GM04504 (cell line): ENCODE results near the gene GPC6.
"Not testable (repeated sequence)": the region's sequence is repeated elsewhere in the genome, so short reads cannot be mapped to it uniquely, and the experiment has no call there.

ENCODE experiments used
- DNase-seq: peaks from one replicate; pipeline ENCODE4 v3.0.0-alpha.2; 2012; ENCODE audit warnings: low read depth

The GPC6 gene

GRCh38 chr13:93226623-93227279, at the start of gene GPC6:
Gene GPC6 (plus strand): TSS chr13:93226807.
- peak; percentile 84 for DNase-seq

DNA sequence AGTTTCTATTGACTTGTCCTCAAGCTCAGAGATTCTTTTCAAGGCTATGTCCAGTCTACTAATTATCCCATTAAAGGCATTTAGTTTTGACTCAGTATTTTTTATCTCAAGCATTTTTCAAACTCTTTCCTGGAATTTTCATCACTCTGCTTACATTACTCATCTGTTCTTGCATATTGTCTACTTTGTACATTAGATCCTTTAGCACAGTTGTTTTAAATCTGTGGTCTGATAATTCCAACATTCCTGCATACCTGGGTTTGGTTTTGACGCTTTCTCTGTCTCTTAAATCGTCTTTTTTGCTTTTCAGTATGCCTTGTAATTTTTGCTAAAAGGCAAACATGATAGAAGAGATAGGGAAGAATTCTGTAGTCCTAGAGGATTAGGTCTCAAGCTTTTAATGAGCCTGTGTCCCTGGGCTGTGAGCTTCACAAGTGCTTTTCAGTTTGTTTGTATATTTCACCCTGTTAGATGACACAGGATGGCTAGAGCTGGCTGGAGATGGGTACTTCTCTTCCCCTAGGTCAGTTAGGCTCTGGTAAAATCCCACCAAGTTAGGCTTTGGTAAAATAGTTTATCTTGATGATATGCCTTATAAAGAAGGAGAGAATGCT, 46.1 kb upstream of the GPC6 start:
- DNase-seq, result peak; percentile 13

DNA sequence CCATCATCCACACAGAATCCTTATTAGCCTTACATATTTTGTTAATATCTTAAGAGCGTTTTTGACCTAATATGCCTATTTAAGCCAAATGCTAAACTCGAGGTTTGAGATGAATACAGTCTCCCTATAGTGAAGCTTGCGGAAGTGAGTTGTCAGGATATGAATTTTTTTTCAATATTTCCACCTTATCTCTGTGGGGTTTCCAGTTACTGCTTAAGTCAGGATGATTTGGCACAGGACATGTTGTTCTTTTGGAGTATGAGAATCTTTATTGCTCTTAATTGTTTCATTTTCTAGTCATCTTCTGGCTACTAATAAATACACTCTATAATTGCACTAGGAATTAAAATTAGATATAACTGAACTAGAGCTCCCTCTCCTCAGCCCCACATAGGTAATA, 44.2 kb upstream of the GPC6 start:
- DNase-seq, result no peak

DNA sequence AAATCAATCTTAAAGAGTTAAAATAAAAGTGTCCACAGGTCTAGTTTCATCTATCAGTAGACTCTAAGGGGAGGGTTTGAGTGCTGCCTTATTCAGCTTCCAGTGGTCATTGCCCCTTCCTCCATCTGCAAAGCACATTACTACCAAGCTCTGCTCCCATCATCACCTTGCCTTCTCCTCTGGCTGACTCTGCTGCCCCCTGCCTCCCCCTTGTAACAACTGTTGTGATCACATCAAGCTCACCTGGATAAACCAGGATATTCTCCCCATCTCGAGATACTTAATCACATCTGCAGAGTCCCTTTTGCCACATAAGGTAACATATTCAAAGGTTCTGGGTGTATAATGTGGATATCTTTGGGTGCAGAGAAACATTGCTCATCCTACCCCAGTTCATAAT, 43.3 kb upstream of the GPC6 start:
- no peak for DNase-seq

DNA sequence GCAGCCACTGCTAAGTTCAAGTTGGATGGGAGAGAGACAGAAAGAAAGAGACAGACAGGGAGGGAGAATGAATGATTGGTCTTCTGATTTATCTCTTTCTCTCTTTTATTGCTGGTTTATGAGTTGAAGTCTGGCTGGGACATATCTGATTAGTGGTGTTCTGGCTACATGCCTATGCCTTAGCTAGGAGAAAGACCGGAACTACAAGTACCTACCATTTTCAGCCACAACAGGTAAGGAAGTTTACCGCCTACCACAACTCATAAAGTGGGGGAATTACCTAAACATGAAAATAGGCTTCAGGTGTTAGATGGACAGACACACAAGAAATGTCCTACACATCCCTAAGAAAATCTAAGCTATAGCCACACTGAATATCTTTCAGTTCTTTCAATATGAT, 36.6 kb upstream of the GPC6 start:
- no peak for DNase-seq

DNA sequence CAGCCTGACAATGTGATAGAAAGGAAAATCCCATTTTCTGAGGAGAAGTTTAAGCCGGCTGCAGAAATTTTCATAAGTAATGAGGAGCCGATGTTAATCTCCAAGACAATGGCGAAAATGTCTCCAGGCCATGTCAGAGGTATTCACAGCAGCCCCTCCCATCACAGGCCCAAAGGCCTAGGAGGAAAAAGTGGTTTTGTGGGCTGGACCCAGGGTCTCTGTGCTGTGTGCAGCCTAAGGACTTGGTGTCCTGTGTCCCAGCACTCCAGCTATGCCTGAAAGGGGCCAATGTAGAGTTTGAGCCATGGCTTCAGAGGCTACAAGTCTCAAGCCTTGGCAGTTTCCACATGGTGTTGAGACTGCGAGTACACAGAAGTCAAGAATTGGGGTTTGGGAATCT, 32.9 kb upstream of the GPC6 start:
- DNase-seq, result no peak

- DNase-seq, result no peak
Measured at GRCh38 chr13:93199856-93200255, 26.8 kb upstream of the GPC6 start.

- no peak for DNase-seq
Measured at GRCh38 chr13:93200626-93201025, 26.0 kb upstream of the GPC6 start.

GRCh38 chr13:93201992-93202558, 24.5 kb upstream of the GPC6 start:
- DNase-seq, result no peak

DNA sequence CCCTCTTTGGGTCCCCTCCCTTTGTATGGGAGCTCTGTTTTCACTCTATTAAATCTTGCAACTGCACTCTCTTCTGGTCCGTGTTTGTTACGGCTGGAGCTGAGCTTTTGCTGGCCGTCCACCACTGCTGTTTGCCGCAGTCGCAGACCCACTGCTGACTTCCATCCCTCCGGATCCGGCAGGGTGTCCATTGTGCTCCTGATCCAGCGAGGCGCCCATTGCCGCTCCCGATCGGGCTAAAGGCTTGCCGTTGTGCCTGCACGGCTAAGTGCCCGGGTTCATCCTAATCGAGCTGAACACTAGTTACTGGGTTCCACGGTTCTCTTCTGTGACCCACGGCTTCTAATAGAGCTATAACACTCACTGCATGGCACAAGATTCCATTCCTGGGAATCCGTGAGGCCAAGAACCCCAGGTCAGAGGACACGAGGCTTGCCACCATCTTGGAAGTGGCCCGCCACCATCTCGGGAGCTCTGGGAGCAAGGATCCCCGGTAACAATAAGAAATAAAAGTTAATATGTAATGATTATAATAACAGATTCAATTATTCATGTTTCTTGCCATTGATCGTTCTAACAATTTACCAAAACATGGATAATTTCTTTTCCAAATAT, 19.7 kb upstream of the GPC6 start:
- not testable (repeated sequence) for DNase-seq

DNA sequence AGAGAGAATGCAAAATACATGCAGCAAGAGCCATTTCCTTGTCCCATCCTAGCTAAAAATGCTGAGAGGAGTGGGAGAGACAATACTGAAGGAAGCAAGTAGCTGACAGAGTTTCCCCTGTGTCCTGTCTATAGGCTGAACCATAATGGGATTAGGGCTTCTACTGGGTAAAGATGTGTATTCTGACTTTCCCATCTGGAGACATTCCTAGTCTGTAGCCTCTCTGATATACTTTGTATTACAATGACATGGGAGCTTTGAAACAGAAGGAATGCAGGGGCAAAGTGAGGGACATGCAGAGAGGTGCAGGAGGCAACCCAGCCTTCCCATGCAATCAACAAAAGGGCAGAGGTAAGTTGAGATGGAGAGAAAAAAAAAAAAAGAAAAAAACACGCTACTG, 10.5 kb upstream of the GPC6 start:
- DNase-seq, result no peak

GRCh38 chr13:93217721-93218261, 8.8 kb upstream of the GPC6 start:
- no peak for DNase-seq

GRCh38 chr13:93218583-93218982, 8.0 kb upstream of the GPC6 start:
- no peak for DNase-seq

DNA sequence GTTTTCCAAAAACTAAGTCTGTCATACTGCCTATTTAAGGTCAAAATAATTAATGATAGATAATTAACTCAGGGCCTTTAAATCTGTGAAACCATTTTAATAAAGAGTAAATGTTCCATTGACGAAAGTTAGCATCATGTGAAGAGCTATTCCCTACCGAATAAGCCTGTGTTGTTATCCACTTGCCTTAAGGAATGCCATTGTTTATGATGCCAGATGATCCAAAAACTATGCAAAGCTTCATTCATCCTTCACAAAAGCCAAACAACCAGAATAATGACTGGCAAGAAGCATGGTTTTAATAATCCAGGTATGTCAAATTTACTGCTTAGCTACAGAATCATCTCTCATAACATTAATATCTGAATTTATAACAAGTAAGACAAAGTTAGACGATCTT, 6.5 kb upstream of the GPC6 start:
- no peak for DNase-seq

DNA sequence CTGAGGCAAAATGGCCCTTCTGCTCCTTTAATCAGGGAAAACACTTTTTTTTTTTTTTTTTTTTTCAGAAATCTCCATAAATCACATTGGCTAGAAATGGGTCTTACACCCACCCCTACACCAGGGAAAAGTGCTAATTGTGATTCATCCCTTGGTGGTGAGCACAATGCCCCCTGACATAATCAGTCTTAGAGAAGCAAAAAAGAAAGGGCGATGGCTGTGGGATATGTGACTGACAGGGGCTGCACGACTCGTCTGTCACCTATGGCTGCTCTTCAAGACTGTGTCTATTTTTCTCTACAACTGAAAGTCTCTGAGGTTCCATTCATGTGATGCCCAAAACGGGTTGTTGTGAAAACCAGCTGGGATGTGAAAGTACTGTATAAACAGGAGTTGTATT, 3.6 kb upstream of the GPC6 start:
- no peak for DNase-seq

DNA sequence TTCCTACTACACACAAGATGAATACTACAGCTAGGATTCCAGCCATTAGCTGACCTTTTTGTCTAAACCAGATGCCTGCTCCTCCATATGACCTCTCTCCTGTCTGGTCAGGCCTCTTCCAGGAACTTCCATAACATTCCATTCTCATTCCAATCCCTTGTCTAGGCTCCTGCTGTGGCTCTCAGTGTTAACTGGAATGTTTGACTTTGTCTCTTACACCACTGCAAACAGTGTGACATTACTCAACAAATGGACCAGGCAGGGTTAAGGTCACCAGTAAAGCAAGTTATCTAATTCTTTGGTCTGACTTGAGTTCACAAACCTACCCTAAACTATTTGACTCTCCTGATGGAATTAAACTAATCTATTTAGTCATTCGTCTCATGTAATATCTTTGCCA, 2.1 kb upstream of the GPC6 start:
- DNase-seq, result peak; percentile 17

- no peak for DNase-seq
Measured at GRCh38 chr13:93225610-93226009, 997 bp upstream of the GPC6 start.

DNA sequence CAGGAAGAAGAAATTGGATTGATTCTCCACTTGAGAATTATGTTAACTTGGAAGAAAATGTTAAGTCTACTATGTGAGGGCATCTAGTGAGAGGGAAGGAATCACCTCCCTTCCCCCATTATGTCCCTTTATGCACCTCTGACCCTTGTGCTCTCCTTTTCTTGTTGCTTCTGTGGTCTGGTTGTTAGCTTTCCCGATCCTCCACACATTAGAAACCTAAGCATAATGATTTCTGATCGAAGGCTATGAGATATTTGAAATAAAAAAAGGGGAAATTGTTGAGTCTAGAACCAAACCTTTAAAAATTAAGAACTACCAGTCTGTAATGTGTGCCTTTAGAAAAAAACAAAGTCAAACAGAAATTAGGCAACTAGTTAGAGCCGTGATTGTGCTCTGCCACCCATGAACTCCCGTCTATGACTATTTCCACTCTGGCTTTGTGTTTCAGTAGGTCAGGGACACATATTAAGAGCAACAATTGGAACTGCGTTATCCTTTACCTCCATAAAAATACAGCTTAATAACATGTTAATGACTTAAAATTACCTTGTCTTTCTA, 463 bp upstream of the GPC6 start:
- no peak for DNase-seq

DNA sequence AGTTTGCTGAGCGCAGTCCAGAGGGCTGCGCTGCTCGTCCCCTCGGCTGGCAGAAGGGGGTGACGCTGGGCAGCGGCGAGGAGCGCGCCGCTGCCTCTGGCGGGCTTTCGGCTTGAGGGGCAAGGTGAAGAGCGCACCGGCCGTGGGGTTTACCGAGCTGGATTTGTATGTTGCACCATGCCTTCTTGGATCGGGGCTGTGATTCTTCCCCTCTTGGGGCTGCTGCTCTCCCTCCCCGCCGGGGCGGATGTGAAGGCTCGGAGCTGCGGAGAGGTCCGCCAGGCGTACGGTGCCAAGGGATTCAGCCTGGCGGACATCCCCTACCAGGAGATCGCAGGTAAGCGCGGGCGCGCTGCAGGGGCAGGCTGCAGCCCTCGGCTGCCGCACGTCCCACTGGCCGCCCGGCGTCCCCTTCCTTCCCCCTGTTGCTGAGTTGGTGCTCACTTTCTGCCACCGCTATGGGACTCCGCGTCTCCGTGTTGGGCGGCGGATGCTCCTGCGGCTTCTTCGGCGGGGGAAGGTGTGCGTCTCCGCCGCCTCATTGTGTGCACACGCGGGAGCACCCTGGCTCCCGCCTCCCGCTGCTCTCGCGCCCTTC, 772 bp downstream of the GPC6 start:
- DNase-seq, result peak; percentile 32

DNA sequence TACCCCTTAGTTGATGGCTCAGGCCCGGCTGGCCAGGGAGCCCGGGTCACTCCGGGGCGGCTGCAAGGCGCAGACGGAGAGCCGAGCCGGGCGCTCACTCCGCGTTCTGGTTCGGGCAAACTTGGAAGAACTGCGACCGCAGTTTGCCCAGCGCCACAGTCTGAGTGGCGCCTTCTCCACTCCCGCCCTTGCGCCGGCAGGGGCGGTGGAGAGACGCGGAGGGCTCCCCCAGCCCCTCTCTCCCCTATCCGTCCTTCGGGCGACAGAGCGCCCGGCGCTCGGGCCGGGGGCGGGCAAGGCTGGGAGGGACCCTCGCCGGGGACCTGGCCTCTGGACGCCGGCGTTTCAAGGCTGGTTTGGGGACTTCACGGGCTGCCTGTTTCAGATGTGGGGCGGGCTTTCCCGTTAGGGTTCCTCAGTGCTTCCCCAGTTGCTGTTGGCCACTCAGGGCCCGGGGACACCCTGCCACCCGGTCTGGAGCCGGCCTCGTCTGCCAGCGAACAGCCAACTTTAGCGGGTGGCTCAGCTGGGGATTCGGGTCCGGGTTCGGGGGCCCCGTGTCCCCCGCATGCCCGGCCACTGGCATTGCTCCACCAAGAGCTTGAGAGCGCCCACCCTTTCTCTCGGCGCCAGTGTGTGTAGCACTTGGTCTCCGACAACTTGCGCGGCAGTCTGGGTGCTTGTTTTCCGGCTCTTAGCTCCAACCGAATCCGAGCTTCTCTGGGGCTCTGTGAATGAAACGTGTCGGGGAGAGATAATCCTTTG, 1.5 kb downstream of the GPC6 start:
- DNase-seq, result peak; percentile 75

DNA sequence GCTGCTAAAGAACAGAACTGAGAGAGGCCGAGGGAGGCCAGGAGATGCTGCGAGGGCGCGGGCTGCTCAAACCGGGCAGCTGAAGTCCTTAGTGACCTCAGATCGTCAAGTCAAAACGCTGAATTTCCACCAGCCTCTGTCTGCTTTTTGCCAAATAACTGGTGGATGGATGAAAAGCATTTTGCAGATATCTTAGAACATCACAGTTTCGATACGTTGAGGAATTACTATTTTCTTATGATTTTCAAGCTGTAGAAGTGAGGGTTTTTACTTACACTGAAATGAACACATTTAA, 2.0 kb downstream of the GPC6 start:
- DNase-seq, result no peak
